Liver (tissue), 3 donors: ENCODE results near the gene RSPH10B.

Experiments used
- GABPA ChIP-seq, 2 donors: IDR thresholded peaks in 1 of 2; conservative IDR thresholded peaks in 1 of 2; 2 replicates each; pipeline ENCODE4 v1.6.1; 2016; ENCODE audit warnings: antibody characterized with exemption in 2 of 2, mild to moderate bottlenecking in 1 of 2, moderate library complexity in 1 of 2
- JUND ChIP-seq, 2 donors: IDR thresholded peaks; 2 replicates each; pipeline ENCODE4 v1.6.1; 2016; ENCODE audit warnings: antibody characterized with exemption in 2 of 2
- RAD21 ChIP-seq, 2 donors: IDR thresholded peaks; 2 replicates each; pipeline ENCODE4 v1.6.1; 2016; ENCODE audit warnings: antibody characterized with exemption in 2 of 2, mild to moderate bottlenecking in 2 of 2
- SP1 ChIP-seq: IDR thresholded peaks from 2 replicates; pipeline ENCODE4 v1.6.1; 2018; ENCODE audit warnings: antibody characterized with exemption, mild to moderate bottlenecking
- TAF1 ChIP-seq: conservative IDR thresholded peaks from 2 replicates; pipeline ENCODE4 v1.6.1; 2016; ENCODE audit warnings: antibody characterized with exemption, mild to moderate bottlenecking
- TF ChIP-seq, protein P1 (sequence below): fragments of 150-350 bp; IDR thresholded peaks from 2 replicates; pipeline ENCODE4 v1.5.1; 2017; ENCODE audit warnings: improper control_type of control experiment, low read depth, low read length; ENCODE audit not compliant: missing input control
- TF ChIP-seq, protein P2 (sequence below): IDR thresholded peaks from 2 replicates; pipeline ENCODE4 v1.6.1; 2016; ENCODE audit warnings: antibody characterized with exemption, mild to moderate bottlenecking
- TF ChIP-seq, protein P3 (sequence below): IDR thresholded peaks from 2 replicates; pipeline ENCODE4 v1.6.1; 2016; ENCODE audit warnings: antibody characterized with exemption
- donor health status: healthy.
- donor health status: healthy.

DNA sequence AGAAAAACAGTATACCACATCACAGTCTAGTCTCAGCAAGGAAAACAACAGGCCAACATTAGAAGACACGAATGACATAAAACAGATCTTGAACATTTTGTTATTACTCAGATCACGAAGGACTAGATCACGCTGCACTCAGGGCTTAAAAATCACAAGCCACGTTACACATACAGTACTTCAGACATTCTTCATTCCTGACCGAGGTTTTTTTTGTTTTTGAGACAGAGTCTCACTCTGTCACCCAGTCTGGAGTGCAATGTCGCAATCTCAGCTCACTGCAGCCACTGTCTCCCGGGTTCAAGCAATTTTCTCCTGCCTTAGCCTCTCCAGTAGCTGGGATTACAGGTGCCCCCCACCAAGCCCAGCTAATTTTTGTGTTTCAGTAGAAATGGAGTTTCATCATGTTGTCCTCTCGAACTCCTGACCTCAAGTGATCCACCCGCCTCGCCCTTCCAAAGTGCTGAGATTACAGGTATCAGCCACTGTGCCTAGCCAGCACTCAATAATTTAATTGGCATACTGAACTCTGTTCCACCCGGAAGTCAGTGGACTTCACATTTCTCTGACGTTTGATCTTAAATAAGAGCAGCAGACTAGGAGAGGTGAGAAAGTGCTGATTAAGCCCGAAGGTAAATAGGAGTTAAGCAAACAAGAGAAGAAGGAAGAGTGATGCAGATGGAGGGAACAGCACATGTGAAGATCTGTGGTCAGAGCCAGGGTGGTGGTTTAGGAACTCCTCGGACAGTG is 42.0 kb upstream of the RSPH10B start:
- TF ChIP-seq, protein P1, sequence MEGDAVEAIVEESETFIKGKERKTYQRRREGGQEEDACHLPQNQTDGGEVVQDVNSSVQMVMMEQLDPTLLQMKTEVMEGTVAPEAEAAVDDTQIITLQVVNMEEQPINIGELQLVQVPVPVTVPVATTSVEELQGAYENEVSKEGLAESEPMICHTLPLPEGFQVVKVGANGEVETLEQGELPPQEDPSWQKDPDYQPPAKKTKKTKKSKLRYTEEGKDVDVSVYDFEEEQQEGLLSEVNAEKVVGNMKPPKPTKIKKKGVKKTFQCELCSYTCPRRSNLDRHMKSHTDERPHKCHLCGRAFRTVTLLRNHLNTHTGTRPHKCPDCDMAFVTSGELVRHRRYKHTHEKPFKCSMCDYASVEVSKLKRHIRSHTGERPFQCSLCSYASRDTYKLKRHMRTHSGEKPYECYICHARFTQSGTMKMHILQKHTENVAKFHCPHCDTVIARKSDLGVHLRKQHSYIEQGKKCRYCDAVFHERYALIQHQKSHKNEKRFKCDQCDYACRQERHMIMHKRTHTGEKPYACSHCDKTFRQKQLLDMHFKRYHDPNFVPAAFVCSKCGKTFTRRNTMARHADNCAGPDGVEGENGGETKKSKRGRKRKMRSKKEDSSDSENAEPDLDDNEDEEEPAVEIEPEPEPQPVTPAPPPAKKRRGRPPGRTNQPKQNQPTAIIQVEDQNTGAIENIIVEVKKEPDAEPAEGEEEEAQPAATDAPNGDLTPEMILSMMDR = no peak
- TF ChIP-seq, protein P2, sequence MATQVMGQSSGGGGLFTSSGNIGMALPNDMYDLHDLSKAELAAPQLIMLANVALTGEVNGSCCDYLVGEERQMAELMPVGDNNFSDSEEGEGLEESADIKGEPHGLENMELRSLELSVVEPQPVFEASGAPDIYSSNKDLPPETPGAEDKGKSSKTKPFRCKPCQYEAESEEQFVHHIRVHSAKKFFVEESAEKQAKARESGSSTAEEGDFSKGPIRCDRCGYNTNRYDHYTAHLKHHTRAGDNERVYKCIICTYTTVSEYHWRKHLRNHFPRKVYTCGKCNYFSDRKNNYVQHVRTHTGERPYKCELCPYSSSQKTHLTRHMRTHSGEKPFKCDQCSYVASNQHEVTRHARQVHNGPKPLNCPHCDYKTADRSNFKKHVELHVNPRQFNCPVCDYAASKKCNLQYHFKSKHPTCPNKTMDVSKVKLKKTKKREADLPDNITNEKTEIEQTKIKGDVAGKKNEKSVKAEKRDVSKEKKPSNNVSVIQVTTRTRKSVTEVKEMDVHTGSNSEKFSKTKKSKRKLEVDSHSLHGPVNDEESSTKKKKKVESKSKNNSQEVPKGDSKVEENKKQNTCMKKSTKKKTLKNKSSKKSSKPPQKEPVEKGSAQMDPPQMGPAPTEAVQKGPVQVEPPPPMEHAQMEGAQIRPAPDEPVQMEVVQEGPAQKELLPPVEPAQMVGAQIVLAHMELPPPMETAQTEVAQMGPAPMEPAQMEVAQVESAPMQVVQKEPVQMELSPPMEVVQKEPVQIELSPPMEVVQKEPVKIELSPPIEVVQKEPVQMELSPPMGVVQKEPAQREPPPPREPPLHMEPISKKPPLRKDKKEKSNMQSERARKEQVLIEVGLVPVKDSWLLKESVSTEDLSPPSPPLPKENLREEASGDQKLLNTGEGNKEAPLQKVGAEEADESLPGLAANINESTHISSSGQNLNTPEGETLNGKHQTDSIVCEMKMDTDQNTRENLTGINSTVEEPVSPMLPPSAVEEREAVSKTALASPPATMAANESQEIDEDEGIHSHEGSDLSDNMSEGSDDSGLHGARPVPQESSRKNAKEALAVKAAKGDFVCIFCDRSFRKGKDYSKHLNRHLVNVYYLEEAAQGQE = peak; percentile 35
- TF ChIP-seq TAF1 (peak; percentile 19), SP1 (peak; percentile 94), RAD21 (IDR thresholded peaks at IDR 0.05) (no peak), JUND (IDR thresholded peaks at IDR 0.05) (peak in 1 of 2 donors; percentile 60), GABPA (IDR thresholded peaks at IDR 0.05 in 1 of 2, conservative IDR thresholded peaks at IDR 0.05 in 1 of 2) (peak in 1 of 2 donors; percentile 79)
- TF ChIP-seq, protein P3, sequence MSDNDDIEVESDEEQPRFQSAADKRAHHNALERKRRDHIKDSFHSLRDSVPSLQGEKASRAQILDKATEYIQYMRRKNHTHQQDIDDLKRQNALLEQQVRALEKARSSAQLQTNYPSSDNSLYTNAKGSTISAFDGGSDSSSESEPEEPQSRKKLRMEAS = peak; percentile 76
